HG02571 (cell line): Measurements from ENCODE around the gene NDUFA9.

ENCODE experiments used
- ATAC-seq: cut with Tn5 transposase; IDR thresholded peaks from one replicate; pipeline ENCODE4 v1.9.1; 2021; ENCODE audit warnings: mild to moderate bottlenecking, moderate library complexity; ENCODE audit not compliant: unreplicated experiment

The NDUFA9 gene

GRCh38 chr12:4685317-4685716 lies 36.4 kb downstream of the NDUFA9 start:
- no peak for ATAC-seq

DNA sequence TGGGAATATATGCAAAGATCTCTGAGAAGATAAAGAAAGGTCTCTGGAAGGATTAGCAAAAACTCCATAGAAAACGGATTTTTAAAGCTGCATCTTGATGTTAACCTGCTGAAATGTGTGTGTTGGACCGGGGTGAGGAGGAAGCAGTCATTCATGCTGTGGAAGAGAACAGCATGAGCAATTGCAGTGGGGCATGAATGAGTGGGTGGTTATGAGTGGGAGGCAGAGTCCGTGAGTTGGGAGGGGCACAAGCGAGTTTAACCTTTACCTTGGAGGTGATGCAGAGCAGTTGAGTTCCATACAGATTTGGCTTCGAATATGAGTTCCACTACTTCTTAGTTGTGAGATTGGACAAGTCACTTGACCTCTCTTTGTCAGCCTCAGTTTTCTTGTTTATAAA lies 41.8 kb downstream of the NDUFA9 start:
- no peak for ATAC-seq
